ENCODE measurements around the gene PSMD11.

DNA sequence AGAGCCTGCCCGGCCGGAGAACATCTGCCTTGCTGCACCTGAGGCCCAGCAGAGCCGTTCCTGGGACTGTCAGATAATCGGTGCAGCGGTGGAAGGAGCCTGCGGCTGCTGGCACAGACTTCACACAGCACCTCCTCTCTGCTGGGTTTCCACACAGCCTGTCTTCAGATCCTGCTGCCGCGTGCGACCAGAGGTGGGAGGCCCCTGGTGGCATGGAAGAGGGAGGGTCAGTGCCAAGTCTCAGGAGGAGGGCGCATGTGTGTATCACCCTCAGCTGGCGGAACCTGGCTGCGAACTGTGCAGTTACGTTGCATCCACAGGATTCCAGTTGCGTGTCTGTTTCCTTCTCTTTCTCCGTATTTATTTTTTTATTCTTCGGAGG is 45.8 kb downstream of the PSMD11 start:
- TF ChIP-seq TCF4 (CRISPR knock-in tag; IDR thresholded peaks at IDR 0.05; ENCODE audit: borderline replicate concordance) (no peak), SNAI2 (CRISPR knock-in tag; IDR thresholded peaks at IDR 0.05) (no peak), OSR1 (CRISPR knock-in tag; IDR thresholded peaks at IDR 0.05) (no peak)
